AG10803 (cell line): Measurements from ENCODE around the gene RRH.
"Not testable (repeated sequence)": the region's sequence is repeated elsewhere in the genome, so short reads cannot be mapped to it uniquely, and the experiment has no call there.

Experiments
- DNase-seq: peaks from one replicate; pipeline ENCODE4 v3.0.0; 2010; ENCODE audit warnings: low read depth
- H3K4me3 ChIP-seq: 2 replicates; pipeline ENCODE4 v1.5.1; 2011; ENCODE audit warnings: mild to moderate bottlenecking, low read length, control low read depth
- TF ChIP-seq, protein P1 (sequence below): conservative IDR thresholded peaks from 2 replicates; pipeline ENCODE4 v1.5.1; 2011; ENCODE audit warnings: mild to moderate bottlenecking, low read length, control low read depth, inconsistent platforms

RRH gene

DNA sequence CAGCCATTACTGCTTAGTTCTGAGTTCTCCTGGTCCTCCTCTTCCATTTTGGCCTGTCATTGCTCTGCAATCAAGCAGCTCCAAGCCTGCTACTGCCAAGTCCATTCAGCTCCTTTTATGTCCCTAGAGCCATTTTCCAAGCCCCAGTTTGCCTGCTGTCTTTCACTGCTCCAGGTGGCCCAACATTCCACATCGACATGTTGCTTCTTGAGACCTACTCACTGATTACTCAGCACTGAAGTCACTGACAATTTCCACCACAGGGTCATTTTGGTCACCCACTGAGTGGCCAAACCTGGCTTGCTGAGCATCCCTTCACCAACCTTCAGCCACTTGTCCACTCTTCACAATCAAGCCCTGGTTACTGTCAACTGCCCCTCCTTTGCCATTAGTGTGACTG lies 47.3 kb downstream of the RRH start:
- DNase-seq: no peak
- no peak overlapping the region for H3K4me3 ChIP-seq
- TF ChIP-seq, protein P1, sequence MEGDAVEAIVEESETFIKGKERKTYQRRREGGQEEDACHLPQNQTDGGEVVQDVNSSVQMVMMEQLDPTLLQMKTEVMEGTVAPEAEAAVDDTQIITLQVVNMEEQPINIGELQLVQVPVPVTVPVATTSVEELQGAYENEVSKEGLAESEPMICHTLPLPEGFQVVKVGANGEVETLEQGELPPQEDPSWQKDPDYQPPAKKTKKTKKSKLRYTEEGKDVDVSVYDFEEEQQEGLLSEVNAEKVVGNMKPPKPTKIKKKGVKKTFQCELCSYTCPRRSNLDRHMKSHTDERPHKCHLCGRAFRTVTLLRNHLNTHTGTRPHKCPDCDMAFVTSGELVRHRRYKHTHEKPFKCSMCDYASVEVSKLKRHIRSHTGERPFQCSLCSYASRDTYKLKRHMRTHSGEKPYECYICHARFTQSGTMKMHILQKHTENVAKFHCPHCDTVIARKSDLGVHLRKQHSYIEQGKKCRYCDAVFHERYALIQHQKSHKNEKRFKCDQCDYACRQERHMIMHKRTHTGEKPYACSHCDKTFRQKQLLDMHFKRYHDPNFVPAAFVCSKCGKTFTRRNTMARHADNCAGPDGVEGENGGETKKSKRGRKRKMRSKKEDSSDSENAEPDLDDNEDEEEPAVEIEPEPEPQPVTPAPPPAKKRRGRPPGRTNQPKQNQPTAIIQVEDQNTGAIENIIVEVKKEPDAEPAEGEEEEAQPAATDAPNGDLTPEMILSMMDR: no peak

DNA sequence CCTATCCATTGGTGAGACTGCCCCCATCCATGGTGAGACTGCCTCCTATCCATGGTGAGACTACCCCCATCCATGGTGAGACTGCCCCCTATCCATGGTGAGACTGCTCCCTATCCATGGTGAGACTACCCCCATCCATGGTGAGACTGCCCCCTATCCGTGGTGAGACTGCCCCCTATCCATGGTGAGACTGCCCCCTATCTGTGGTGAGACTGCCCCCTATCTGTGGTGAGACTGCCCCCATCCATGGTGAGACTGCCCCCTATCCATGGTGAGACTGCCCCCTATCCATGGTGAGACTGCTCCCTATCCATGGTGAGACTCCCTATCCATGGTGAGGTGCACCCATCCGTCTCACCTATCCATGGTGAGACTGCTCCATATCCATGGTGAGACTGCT lies 47.8 kb downstream of the RRH start:
- not testable (repeated sequence) for H3K4me3 ChIP-seq

DNA sequence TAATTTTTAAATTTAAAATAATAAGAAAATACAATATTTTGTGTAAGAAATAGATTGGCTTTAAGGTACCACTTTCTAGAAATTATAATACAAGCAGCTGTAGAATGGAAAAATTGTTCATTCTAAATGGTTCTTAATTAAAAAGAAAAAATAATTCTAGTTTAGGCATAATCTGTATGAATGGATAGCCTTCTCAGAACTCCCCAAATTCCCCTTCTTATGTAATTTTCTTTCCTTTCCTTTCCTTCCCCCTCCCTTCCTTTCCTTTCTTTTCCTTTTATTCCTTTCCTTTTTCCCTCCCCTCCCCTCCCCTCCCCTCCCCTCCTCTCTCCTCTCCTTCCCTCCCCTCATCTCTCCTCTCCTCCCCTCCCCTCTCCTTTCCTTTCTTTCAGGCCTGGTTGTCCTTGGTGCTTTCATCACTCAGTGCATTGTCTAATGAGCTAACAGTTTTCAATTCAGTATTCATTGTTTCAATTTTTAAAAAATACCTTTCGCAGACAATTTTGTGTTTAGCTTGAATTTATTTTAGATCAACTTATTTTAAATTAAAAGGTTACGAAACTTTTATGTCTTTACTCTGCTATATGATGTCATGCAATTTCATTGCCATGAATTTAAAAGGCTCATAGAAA lies 49.0 kb downstream of the RRH start:
- DNase-seq: no peak
- H3K4me3 ChIP-seq: no peak overlapping the region
- TF ChIP-seq, protein P1: no peak

More for the DNA sequence above, 47.8 kb downstream of the RRH start:
- not testable (repeated sequence) for DNase-seq

DNA sequence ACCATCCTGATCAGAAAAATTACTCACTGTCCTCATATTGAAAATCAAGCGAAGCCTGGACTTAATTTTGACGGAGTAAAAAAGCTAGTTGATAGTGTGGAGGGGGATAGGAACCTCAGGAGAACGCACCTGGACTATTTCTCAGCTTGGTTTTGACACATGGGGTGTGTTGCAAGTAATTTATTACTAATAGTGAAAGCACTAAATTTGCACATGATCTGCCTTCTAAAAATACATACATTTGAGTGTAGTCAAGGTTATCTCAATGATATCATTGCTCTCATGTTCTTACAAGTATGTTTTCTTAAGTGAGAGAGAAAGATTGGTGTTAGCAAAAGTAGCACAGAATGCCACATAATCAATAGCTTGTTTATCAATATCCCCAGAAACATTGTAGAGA lies 49.6 kb downstream of the RRH start:
- no peak for DNase-seq
- TF ChIP-seq, protein P1: no peak
- H3K4me3 ChIP-seq: no peak overlapping the region

DNA sequence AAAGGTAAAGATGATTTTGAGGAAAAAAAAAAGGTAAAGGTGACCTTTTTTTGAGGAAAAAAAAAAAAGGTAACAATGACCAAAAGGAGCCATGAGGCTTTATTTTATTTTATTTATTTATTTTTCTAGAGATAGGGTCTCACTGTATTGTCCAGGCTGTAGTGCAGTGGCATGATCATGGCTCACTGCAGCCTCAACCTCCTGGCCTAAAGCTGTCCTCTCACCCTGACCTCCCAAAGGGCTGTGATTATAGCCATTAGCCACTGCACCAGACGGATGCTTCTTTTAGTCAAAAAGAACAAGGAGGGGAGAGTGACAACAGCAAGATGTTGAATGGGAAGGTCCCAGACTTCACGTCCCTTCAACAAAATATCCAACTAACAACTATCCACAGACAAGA lies 50.6 kb downstream of the RRH start:
- TF ChIP-seq, protein P1: no peak
- no peak overlapping the region for H3K4me3 ChIP-seq
- no peak for DNase-seq

DNA sequence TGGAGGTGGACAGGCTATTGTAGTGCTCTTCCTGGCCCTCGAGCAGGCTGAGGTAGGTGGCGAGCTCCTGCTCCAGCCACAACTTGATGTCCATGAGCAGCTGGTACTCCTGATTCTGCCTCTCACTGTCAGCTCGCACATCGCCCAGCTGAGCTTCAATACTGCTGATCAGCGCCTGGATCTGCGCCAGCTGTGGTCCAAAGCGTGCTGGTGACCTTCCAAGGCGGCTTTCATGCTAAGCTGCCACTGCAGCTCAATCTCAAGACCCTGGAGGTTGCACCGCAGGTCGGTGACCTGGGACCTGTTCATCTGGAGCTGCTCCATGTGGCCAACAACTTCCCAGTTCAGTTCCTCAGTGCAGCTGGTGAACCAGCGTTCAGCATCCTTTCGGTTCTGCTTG lies 51.3 kb downstream of the RRH start:
- DNase-seq: no peak
- H3K4me3 ChIP-seq: no peak overlapping the region
- TF ChIP-seq, protein P1: no peak

DNA sequence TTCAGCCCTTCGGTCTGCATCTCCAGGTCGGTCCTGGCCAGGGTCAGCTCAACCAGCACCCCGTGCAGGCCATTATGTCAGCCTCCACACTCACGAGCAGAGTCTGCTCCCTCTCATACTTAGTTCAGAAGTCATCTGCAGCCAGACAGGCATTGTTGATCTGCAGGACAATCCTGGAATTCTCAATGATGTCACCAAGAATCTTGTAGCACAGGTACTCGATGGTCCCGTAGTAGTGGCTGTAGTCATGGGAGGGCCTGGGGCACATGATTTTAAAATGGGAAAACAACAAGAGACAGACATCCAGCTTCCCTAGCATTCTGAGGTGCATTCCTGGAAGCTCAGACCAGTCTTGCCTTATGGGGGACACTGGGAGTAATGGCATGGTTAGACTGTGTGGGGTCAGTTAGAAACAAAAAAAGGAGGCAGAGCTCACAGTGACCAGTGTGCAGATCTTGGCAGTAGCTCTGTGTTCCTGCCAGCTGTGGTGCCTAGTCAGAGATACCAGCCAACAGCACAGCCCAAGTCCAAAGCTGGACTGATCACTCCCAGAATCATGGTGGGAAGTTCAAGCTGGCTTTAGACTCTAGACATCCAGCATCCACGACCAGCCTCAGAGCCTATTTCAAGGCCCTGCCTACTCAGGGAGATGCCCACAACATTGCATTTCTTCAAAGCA lies 52.0 kb downstream of the RRH start:
- TF ChIP-seq, protein P1: no peak
- H3K4me3 ChIP-seq: no peak overlapping the region
- DNase-seq: no peak
